ENCODE measurements around the gene KDM4B.
"Not testable (repeated sequence)": the region's sequence is repeated elsewhere in the genome, so short reads cannot be mapped to it uniquely, and the experiment has no call there.

Gene KDM4B

GRCh38 chr19:4968462-4969291, at the start of gene KDM4B:
TSS of gene KDM4B (plus strand) at chr19:4969113. CDS start at chr19:5032891, 63,778 bp downstream.
- DNase-seq (ENCODE audit: low spot score) = peak; percentile 100

- DNase-seq (ENCODE audit: low spot score) = no peak
These were observed 46.2 kb upstream of the KDM4B start for GRCh38 chr19:4922530-4923275.

GRCh38 chr19:4923276-4923747, 45.6 kb upstream of the KDM4B start:
- DNase-seq (ENCODE audit: low spot score) = no peak

- no peak for DNase-seq (ENCODE audit: low spot score)
These were observed 39.7 kb upstream of the KDM4B start for GRCh38 chr19:4929186-4929585.

GRCh38 chr19:4930664-4931063, 38.2 kb upstream of the KDM4B start:
- no peak for DNase-seq (ENCODE audit: low spot score)

- DNase-seq (ENCODE audit: low spot score) = no peak
These were observed 36.2 kb upstream of the KDM4B start for GRCh38 chr19:4932711-4933110.

GRCh38 chr19:4933528-4933927, 35.4 kb upstream of the KDM4B start:
- DNase-seq (ENCODE audit: low spot score) = no peak

- no peak for DNase-seq (ENCODE audit: low spot score)
These were observed 33.5 kb upstream of the KDM4B start for GRCh38 chr19:4935444-4935843.

GRCh38 chr19:4937060-4937459, 31.9 kb upstream of the KDM4B start:
- no peak for DNase-seq (ENCODE audit: low spot score)

- not testable (repeated sequence) for DNase-seq (ENCODE audit: low spot score)
These were observed 30.5 kb upstream of the KDM4B start for GRCh38 chr19:4938461-4938860.

GRCh38 chr19:4939466-4939865, 29.4 kb upstream of the KDM4B start:
- no peak for DNase-seq (ENCODE audit: low spot score)

- DNase-seq (ENCODE audit: low spot score) = not testable (repeated sequence)
These were observed 27.2 kb upstream of the KDM4B start for GRCh38 chr19:4941638-4942169.

- not testable (repeated sequence) for DNase-seq (ENCODE audit: low spot score)
These were observed 18.3 kb upstream of the KDM4B start for GRCh38 chr19:4950650-4951049.

GRCh38 chr19:4951656-4952055, 17.3 kb upstream of the KDM4B start:
- no peak for DNase-seq (ENCODE audit: low spot score)

GRCh38 chr19:4952945-4953344, 16.0 kb upstream of the KDM4B start:
- no peak for DNase-seq (ENCODE audit: low spot score)

- not testable (repeated sequence) for DNase-seq (ENCODE audit: low spot score)
These were observed 14.4 kb upstream of the KDM4B start for GRCh38 chr19:4954320-4955149.

- no peak for DNase-seq (ENCODE audit: low spot score)
These were observed 13.6 kb upstream of the KDM4B start for GRCh38 chr19:4955274-4955673.

- no peak for DNase-seq (ENCODE audit: low spot score)
These were observed 10.9 kb upstream of the KDM4B start for GRCh38 chr19:4957981-4958380.

- no peak for DNase-seq (ENCODE audit: low spot score)
These were observed 6.8 kb upstream of the KDM4B start for GRCh38 chr19:4962085-4962619.

GRCh38 chr19:4965061-4965460, 3.9 kb upstream of the KDM4B start:
- DNase-seq (ENCODE audit: low spot score) = no peak

- DNase-seq (ENCODE audit: low spot score) = no peak
These were observed 2.3 kb upstream of the KDM4B start for GRCh38 chr19:4966591-4966990.

Measured in ecto neural progenitor cell (in vitro differentiated cells).